SK-N-SH treated with all-trans-retinoic acid at 6 μM for 48 hours (cell line): ENCODE data around the gene COX20.

Source experiments
- ATAC-seq: fragments of 200-7000 bp; cut with Tn5 transposase; 3 replicates; pipeline ENCODE4 v1.9.1; 2020; ENCODE audit warnings: mild to moderate bottlenecking, moderate library complexity
- ARNTL ChIP-seq: fragments of 450-650 bp; formaldehyde crosslinking; IDR thresholded peaks from 2 replicates; pipeline ENCODE4 v1.5.0; 2020; ENCODE audit warnings: low read depth, mild to moderate bottlenecking, moderate library complexity, borderline replicate concordance
- BACH2 ChIP-seq: fragments of 250-450 bp; sonication (Bioruptor Pico); IDR thresholded peaks from 2 replicates; pipeline ENCODE4 v1.9.0; 2021; ENCODE audit warnings: mild to moderate bottlenecking, borderline replicate concordance
- CREB5 ChIP-seq: fragments of 250-450 bp; sonication (Bioruptor Pico); IDR thresholded peaks from 2 replicates; pipeline ENCODE4 v1.5.1; 2020; ENCODE audit warnings: low read depth, mild to moderate bottlenecking, moderate library complexity
- CSDC2 ChIP-seq: fragments of 250-450 bp; sonication (Bioruptor Pico); IDR thresholded peaks from 2 replicates; pipeline ENCODE4 v1.5.0; 2020; ENCODE audit warnings: mild to moderate bottlenecking, moderate library complexity
- CSRNP3 ChIP-seq: fragments of 250-450 bp; sonication (Bioruptor Pico); IDR thresholded peaks from 2 replicates; pipeline ENCODE4 v1.5.1; 2021; ENCODE audit warnings: mild to moderate bottlenecking, moderate library complexity
- ESRRG ChIP-seq: fragments of 250-450 bp; sonication (Bioruptor Pico); IDR thresholded peaks from 2 replicates; pipeline ENCODE4 v1.6.1; 2021; ENCODE audit warnings: mild to moderate bottlenecking
- GLIS3 ChIP-seq: fragments of 250-450 bp; sonication (Bioruptor Pico); IDR thresholded peaks from 2 replicates; pipeline ENCODE4 v1.5.0; 2020; ENCODE audit warnings: mild to moderate bottlenecking, moderate library complexity
- ISL1 ChIP-seq: fragments of 250-450 bp; sonication (Bioruptor Pico); IDR thresholded peaks from 2 replicates; pipeline ENCODE4 v2.1.2; 2022; ENCODE audit warnings: mild to moderate bottlenecking, moderate library complexity
- PATZ1 ChIP-seq: fragments of 250-450 bp; sonication (Bioruptor Pico); IDR thresholded peaks from 2 replicates; pipeline ENCODE4 v1.8.0; 2020; ENCODE audit warnings: mild to moderate bottlenecking, moderate library complexity, borderline replicate concordance
- POU6F1 ChIP-seq: fragments of 250-450 bp; sonication (Bioruptor Pico); IDR thresholded peaks from 2 replicates; pipeline ENCODE4 v1.8.0; 2021; ENCODE audit warnings: low read depth, mild to moderate bottlenecking, moderate library complexity, borderline replicate concordance
- PPARA ChIP-seq: fragments of 250-450 bp; sonication (Bioruptor Pico); IDR thresholded peaks from 2 replicates; pipeline ENCODE4 v1.5.0; 2020; ENCODE audit warnings: mild to moderate bottlenecking, borderline replicate concordance
- RARB ChIP-seq: fragments of 250-450 bp; sonication (Bioruptor Pico); IDR thresholded peaks from 2 replicates; pipeline ENCODE4 v1.8.0; 2021; ENCODE audit warnings: mild to moderate bottlenecking, moderate library complexity
- SNAI2 ChIP-seq: fragments of 250-450 bp; sonication (Bioruptor Pico); IDR thresholded peaks from 2 replicates; pipeline ENCODE4 v1.5.0; 2020; ENCODE audit warnings: mild to moderate bottlenecking, moderate library complexity
- TCF4 ChIP-seq: fragments of 250-450 bp; sonication (Bioruptor Pico); IDR thresholded peaks from 2 replicates; pipeline ENCODE4 v1.8.0; 2021; ENCODE audit warnings: mild to moderate bottlenecking, moderate library complexity, borderline replicate concordance
- TOX ChIP-seq: fragments of 250-450 bp; sonication (Bioruptor Pico); IDR thresholded peaks from 2 replicates; pipeline ENCODE4 v1.8.0; 2021; ENCODE audit warnings: mild to moderate bottlenecking, moderate library complexity, borderline replicate concordance
- TSHZ2 ChIP-seq: fragments of 250-450 bp; sonication (Bioruptor Pico); IDR thresholded peaks from 2 replicates; pipeline ENCODE4 v1.5.0; 2020; ENCODE audit warnings: mild to moderate bottlenecking, moderate library complexity
- ZC3H10 ChIP-seq: fragments of 250-450 bp; sonication (Bioruptor Pico); IDR thresholded peaks from 2 replicates; pipeline ENCODE4 v1.5.1; 2021; ENCODE audit warnings: mild to moderate bottlenecking, moderate library complexity
- ZFP30 ChIP-seq: fragments of 450-650 bp; formaldehyde crosslinking; IDR thresholded peaks from 2 replicates; pipeline ENCODE4 v1.5.0; 2022; ENCODE audit warnings: mild to moderate bottlenecking, moderate library complexity
- ZNF565 ChIP-seq: fragments of 450-650 bp; formaldehyde crosslinking; conservative IDR thresholded peaks from 2 replicates; pipeline ENCODE4 v1.5.0; 2020; ENCODE audit warnings: low read depth, mild to moderate bottlenecking, moderate library complexity
- ZNF70 ChIP-seq: fragments of 450-650 bp; formaldehyde crosslinking; IDR thresholded peaks from 2 replicates; pipeline ENCODE4 v1.5.0; 2020; ENCODE audit warnings: mild to moderate bottlenecking, moderate library complexity
- ZNF8 ChIP-seq: fragments of 450-650 bp; formaldehyde crosslinking; IDR thresholded peaks from 2 replicates; pipeline ENCODE4 v1.5.0; 2020; ENCODE audit warnings: mild to moderate bottlenecking, moderate library complexity

Gene COX20

GRCh38 chr1:244802041-244802440 is 33.4 kb upstream of the COX20 start:
- TF ChIP-seq ISL1 (CRISPR knock-in tag) (no peak), ZNF70 (no peak), TSHZ2 (CRISPR knock-in tag) (no peak), TOX (no peak), ESRRG (CRISPR knock-in tag) (no peak), CREB5 (CRISPR knock-in tag) (no peak), RARB (no peak), SNAI2 (CRISPR knock-in tag) (no peak)
- ATAC-seq = no peak

- TF ChIP-seq BACH2 (CRISPR knock-in tag) = no peak
- TF ChIP-seq CSRNP3 = no peak
- TF ChIP-seq TSHZ2 (CRISPR knock-in tag) = no peak
- TF ChIP-seq POU6F1 (CRISPR knock-in tag) = no peak
- TF ChIP-seq CSDC2 = no peak
- TF ChIP-seq ZNF8 (CRISPR knock-in tag) = no peak
- no peak for TF ChIP-seq ZFP30 (CRISPR knock-in tag)
- no peak for TF ChIP-seq ARNTL
- no peak for TF ChIP-seq ESRRG (CRISPR knock-in tag)
- TF ChIP-seq PATZ1 (CRISPR knock-in tag) = no peak
- no peak for TF ChIP-seq SNAI2 (CRISPR knock-in tag)
- no peak for TF ChIP-seq ZNF565
- TF ChIP-seq ZNF70 = no peak
- no peak for TF ChIP-seq PPARA (CRISPR knock-in tag)
- no peak for TF ChIP-seq TCF4 (CRISPR knock-in tag)
- TF ChIP-seq ZC3H10 (CRISPR knock-in tag) = no peak
- TF ChIP-seq GLIS3 (CRISPR knock-in tag) = no peak
- TF ChIP-seq RARB = no peak
- TF ChIP-seq ISL1 (CRISPR knock-in tag) = no peak
- TF ChIP-seq CREB5 (CRISPR knock-in tag) = no peak
- TF ChIP-seq, all 23 proteins: peak for 0
- no peak for ATAC-seq
Measured at GRCh38 chr1:244802556-244803239, 32.8 kb upstream of the COX20 start.
